Occipital lobe (tissue), 3 donors: ENCODE measurements around the gene SCAANT1. TPM values are rescaled to one million over a fixed set of nuclear protein-coding genes. Genes with fewer than 3 reads are reported as not detected.
A peak's percentile ranks its signal among the peaks of the same experiment; 100 is the strongest.

Source experiments
- DNase-seq: peaks from one replicate; lab custom pipeline; 2025; lab: John Stamatoyannopoulos, UW
- small RNA-seq: library from RNA; depleted of rRNA; stranded (forward); fragments of <200 nt; gene quantifications from one replicate; pipeline ENCODE3, GENCODE V24; 2014
- total RNA-seq: library from RNA; depleted of rRNA; stranded (reverse); fragments of >200 nt; gene quantifications from one replicate; pipeline ENCODE4 v1.2.3, GENCODE V29; 2014

The SCAANT1 gene
- total RNA-seq, 1 donor from 2014 or later, result not detected

DNA sequence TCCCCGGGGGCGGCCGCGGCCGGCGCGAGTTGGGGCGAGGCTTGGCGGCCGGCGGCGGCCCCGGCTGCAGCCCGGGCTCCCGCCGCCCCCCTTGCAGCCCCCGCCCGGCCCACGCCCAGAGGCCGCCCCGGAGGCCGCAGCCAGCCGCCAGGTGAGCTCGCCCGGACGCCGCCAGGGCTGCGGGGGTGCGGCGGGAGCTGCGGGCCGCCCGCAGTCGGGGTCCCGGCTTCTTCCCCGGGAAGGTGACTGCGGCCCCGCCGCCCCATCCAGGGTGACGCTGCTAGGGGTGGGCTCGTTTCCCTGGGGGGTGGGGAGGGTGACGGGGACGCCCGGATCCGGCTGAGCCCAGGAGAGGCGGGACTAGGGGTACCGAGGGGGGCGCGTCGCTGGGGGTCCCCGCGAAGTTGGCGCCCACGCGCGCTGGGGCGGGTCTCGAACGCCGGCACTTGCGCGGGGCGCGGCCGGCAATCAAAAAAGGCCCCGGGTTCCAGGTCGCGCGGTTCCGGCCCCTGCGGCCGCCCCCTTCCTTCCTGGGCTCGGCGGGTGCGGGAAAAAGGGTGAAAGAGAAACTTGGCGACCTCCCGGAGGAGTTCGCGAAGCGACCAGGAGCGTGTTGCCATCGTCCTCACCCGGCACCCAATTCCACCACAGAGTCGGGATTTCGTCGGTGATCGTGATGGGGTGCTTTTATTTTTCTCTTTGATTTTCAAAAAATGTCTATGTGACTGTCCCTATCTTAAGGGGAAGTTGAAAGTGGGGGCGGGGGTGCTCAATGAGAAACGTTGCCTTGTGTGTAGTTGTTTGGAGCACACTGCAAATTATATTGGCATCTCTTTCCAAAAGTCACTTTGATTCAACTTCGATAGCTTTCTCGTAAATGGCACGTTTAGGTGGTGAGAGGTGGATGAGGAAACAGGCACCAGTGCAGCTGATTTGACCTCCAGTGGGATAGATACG lies 47.9 kb downstream of the SCAANT1 start:
- no peak for DNase-seq

DNA sequence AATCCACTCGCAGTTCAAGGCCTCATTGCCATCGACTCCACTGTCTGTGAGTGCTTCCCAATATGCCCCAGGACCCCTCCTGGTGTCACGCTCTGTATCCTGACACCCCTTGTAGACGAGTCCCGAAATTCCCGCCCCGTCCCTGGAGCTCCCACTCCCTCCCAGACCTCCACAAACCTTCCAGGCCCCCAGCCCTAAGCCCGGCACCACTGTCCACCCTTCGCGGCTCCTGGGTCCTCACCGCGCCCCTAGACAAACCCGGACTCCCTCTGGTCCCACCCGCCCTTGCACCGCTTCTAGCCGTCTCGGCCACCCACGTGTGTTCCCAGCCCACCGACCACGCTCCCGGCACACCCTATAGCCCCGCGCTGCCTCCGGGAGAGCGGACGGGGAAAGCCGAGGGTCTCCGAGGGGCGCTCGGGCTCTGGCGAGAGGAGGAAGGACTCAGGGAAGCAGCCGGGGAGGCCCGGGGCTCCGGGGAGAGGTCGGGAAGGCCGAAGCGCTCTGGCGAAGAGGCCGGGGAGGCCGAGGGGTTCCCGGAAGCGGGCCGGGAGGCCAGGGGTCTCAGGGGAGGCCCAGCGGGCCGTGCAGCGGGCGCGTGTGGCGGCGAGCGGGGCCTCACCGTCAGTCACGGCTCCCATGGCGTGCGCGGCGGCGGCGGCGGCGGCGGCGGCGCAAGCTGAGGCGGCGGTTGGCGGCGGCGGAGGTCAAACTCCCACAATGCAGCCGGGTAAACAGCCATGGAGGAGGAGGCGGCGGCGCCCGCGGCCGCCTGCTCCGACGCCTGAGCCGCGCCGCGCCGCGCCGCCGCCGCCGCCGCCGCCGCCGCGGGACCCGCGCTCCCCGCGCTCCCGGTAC lies 48.8 kb downstream of the SCAANT1 start, which contains the start of the genes ATXN7 and THOC7:
TSS of gene ATXN7 (plus strand) at position 718 of the 858 bp plus-strand sequence. CDS start 48,732 bp downstream, outside the sequence.
TSS of gene THOC7 (minus strand) at position 656 of the 858 bp plus-strand sequence. CDS start at position 641, 15 bp downstream.
- DNase-seq, result peak; percentile 32

- DNase-seq, result no peak
These were observed 49.4 kb downstream of the SCAANT1 start for GRCh38 chr3:63862804-63863149.

Small RNA genes within 50 kb of the gene (small RNA-seq; reads per million reads assigned to genes)
- gene SCAANT1, result not detected

Other genes with a start within 250 kb of the SCAANT1 start
- gene C3orf49, start 93.1 kb downstream of the SCAANT1 start, total RNA-seq, result not detected
- gene THOC7, start 48.6 kb downstream of the SCAANT1 start, total RNA-seq, result 34.8 TPM
- gene ATXN7, start 48.5 kb downstream of the SCAANT1 start, total RNA-seq, result 10.9 TPM
- gene PSMD6, start 111.1 kb upstream of the SCAANT1 start, total RNA-seq, result 80.0 TPM